Left cardiac atrium (tissue), 4 donors: Measurements from ENCODE around the gene TM6SF1. TPM values are rescaled to one million over a fixed set of nuclear protein-coding genes. Genes with fewer than 3 reads are reported as not detected.
"Not testable (repeated sequence)": the region's sequence is repeated elsewhere in the genome, so short reads cannot be mapped to it uniquely, and the experiment has no call there.

Experiments used
- ATAC-seq, 2 donors: fragments of 200-7000 bp; cut with Tn5 transposase; one replicate each; pipeline ENCODE4 v1.9.1; 2020; ENCODE audit warnings: mild to moderate bottlenecking in 2 of 2, moderate library complexity in 2 of 2
- DNase-seq: peaks from one replicate; pipeline ENCODE4 v3.0.0-alpha.2; 2020
- intact Hi-C, 2 donors: fragments of 100-400 bp; cut with DNase I; formaldehyde crosslinking; loops; one replicate each; pipeline versions ENCODE4 v1.14.1 to v1.15.1; 2022 to 2023
- long read RNA-seq: library from polyadenylated mRNA; unstranded; transcript quantifications from one replicate; pipeline ENCODE4 v2.0.0, GENCODE V29; 2021
- total RNA-seq, 2 donors: library from RNA; stranded (reverse); fragmentation: NEBNext Ultra II Directional; extraction: Animal tissue kit (Norgen Biotek cat#: 25700); gene quantifications; one replicate each; pipeline ENCODE4 v1.2.1, GENCODE V29; 2021
- donor health status: DM: no; HTN: yes; CAD: no.
- donor health status: DM: no; HTN: yes; CAD: no; lungs with severe emphysema.
- donor health status: DM: yes; HTN: yes; CAD: no.
- donor health status: Dilated cardiomyopathy.

The TM6SF1 gene
- 10 to 100 TPM; 19.0 to 33.0 TPM for total RNA-seq
- long read RNA-seq, transcript TM6SF1-202 (10 exons, 2,074 nt), result major isoform, 29 of 44 reads
- long read RNA-seq, partial matches to known transcripts, result 3 of 44 reads
- long read RNA-seq, other reads (novel, unspliced or antisense), result 9 of 44 reads

- DNase-seq (peak; percentile 52), ATAC-seq (peak; percentile 48 to 72)
- intact Hi-C loops, result loop anchor here in 1 of 2 donors (5.0 kb wide), 1 partner anchor 95 kb away; the partner anchor contains the start of gene C15orf40
Measured at GRCh38 chr15:83106994-83107840, at the start of gene TM6SF1. TSS of gene TM6SF1 (plus strand) at chr15:83107645. CDS start at chr15:83107681, 36 bp downstream.

- no peak for DNase-seq
- intact Hi-C loops, result loop anchor here in 1 of 2 donors (5.0 kb wide), 1 partner anchor 46 kb away; the partner anchor contains the start of gene C15orf40
- peak; percentile 82 to 84 for ATAC-seq
Measured at GRCh38 chr15:83057696-83058376, 49.6 kb upstream of the TM6SF1 start.

DNA sequence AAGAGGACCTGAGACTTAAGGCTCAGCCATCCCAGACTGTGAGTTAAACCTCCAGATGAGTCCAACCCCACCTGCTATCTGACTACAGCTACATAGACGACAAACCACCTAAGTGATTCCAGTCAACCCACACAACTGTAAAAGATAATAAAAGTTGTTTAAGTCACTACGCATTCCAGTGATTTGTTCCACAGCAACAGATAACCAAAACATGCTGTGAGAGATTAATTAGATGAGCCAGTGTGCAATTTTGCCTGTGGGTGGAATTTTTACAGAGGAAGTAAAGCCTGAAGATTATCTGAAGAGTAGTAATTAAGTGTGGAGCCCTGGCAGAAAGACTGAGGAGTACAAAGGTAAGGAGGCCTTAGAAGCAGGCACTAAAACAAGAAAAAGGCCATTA is 45.8 kb upstream of the TM6SF1 start:
- no peak for DNase-seq
- no peak for ATAC-seq
- intact Hi-C loops, result no loop called here

DNA sequence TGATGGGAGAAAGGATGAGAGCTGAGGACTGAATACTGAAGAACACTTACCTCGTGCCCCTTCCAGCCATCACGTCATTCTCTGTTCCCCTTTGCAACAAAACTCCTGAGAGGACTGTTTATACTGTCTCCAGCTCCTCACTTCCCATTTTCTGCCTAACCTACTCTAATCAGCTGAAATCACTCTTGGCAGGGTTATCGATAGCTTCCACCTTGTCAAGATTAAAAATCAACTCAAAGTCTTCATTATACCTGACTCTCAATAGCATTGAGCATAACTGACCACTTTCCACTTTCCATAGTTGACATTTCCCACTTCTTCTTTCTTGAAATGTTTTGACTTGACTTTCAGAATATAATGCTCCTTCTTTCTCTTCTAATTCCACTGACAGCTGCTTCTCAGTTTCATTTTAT is 44.7 kb upstream of the TM6SF1 start:
- ATAC-seq, result no peak
- intact Hi-C loops, result no loop called here

GRCh38 chr15:83063551-83063950 is 43.9 kb upstream of the TM6SF1 start:
- DNase-seq, result no peak

More for the DNA sequence above, 44.7 kb upstream of the TM6SF1 start:
- no peak for DNase-seq

DNA sequence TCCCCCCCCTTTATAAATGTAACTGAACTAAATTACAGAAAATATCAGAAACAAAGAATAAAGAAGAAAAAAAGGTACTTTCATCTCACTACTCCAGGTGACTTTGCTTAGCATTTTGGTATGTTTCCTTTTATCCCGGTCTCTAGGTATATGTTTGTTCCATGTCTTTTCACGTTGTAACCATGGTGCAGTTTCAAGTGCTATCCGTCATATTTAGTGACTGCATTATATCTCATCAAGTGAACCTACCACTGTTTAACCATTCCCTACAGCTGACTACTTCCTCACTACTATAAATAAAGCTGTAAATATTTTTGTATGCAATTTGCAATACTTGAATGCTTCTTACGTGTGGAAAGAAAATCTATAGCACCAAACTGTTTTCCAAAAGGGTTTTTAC is 42.6 kb upstream of the TM6SF1 start:
- intact Hi-C loops, result loop anchor here in 1 of 2 donors (5.0 kb wide), 1 partner anchor 37 kb away; no protein-coding TSS in a partner anchor
- DNase-seq (no peak), ATAC-seq (no peak)

More at GRCh38 chr15:83063551-83063950, 43.9 kb upstream of the TM6SF1 start:
- intact Hi-C loops, result no loop called here
- ATAC-seq, result no peak

DNA sequence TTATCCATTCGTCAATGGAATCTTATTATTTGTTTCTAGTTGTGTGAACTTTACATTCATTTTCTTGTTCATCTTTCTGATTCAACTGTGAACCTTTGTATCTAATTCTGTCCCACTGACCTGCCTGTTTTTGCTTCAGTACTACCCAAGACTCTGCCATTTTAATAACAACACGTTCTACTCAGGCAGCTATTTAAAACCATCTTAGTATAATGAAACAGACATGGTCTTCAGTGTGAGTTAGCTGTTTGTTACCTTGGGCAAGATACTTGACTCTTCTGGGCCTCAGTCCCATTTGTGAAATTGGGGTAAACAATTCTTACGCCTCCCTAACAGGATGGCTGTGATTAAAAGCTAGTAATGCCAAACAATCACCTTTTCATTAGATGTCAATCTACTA is 42.0 kb upstream of the TM6SF1 start:
- ATAC-seq (no peak), DNase-seq (no peak)
- intact Hi-C loops, result loop anchor here in 1 of 2 donors (5.0 kb wide), 1 partner anchor 37 kb away; no protein-coding TSS in a partner anchor

DNA sequence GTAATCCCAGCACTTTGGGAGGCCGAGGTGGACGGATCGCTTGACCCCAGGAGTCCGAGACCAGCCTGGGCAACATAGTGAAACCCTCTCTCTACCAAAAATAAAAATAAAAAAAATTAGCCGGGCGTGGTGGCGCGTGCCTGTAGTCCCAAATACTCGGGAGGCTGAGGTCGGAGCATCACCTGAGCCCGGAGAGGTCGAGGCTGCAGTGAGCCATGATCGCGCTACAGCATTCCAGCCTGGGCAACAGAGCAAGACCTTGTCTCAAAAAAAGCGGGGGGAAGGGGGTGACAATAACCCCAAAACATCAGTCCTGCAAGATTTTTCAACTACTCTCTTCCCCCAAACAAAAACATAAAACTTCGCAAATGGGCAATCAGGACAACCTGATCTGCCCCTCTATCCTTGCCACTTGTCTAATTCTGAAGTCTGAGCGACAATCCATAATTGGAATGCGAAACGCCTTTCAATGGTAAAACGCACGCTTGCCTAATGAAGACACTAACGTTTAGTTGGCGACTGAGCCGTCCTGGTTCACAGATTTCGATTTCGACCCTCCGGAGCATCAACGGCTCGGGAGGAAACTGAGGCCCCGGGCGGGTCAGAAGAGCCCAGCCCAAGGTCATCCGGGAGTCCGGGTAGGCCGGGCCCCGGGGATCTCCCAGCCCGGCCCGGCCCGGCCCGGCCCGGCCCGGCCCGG is 41.3 kb upstream of the TM6SF1 start:
- intact Hi-C loops, result loop anchor here in 1 of 2 donors (5.0 kb wide), 1 partner anchor 36 kb away; no protein-coding TSS in a partner anchor
- ATAC-seq, result no peak
- no peak for DNase-seq

- ATAC-seq (peak; percentile 98 to 99), DNase-seq (peak; percentile 98)
- intact Hi-C loops, result loop anchor here in 1 of 2 donors (5.0 kb wide), 1 partner anchor 35 kb away; no protein-coding TSS in a partner anchor
Measured at GRCh38 chr15:83066734-83067637, 40.5 kb upstream of the TM6SF1 start, which contains the start of gene BTBD1. TSS of gene BTBD1 (minus strand) at chr15:83067252. CDS start at chr15:83067151, 101 bp downstream.

- no peak for ATAC-seq
- intact Hi-C loops, result loop anchor here in 1 of 2 donors (5.0 kb wide), 1 partner anchor 35 kb away; no protein-coding TSS in a partner anchor
- no peak for DNase-seq
Measured at GRCh38 chr15:83067638-83067962, 39.8 kb upstream of the TM6SF1 start.

- DNase-seq (no peak), ATAC-seq (no peak)
- intact Hi-C loops, result loop anchor here in 1 of 2 donors (5.0 kb wide), 1 partner anchor 34 kb away; no protein-coding TSS in a partner anchor
Measured at GRCh38 chr15:83068054-83068453, 39.4 kb upstream of the TM6SF1 start.

DNA sequence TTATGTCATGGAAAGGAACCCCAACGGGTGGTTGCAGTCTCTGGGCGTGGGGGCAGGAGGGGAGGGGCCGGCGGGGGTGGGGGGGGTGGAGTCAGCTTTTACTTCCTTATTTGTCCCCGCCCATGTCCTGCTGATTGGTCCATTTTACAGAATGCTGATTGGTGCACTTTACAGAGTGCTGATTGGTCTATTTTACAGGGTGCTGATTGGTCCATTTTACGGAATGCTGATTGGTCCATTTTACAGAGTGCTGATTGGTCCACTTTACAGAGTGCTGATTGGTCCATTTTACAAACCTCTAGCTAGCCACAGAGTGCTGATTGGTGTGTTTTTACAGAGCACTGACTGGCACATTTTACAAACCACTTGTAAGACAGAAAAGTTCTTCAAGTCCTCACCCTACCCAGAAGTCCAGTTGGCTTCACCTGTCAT is 38.2 kb upstream of the TM6SF1 start:
- intact Hi-C loops, result loop anchor here in 1 of 2 donors (5.0 kb wide), 1 partner anchor 33 kb away; no protein-coding TSS in a partner anchor
- DNase-seq, ATAC-seq: not testable (repeated sequence)

DNA sequence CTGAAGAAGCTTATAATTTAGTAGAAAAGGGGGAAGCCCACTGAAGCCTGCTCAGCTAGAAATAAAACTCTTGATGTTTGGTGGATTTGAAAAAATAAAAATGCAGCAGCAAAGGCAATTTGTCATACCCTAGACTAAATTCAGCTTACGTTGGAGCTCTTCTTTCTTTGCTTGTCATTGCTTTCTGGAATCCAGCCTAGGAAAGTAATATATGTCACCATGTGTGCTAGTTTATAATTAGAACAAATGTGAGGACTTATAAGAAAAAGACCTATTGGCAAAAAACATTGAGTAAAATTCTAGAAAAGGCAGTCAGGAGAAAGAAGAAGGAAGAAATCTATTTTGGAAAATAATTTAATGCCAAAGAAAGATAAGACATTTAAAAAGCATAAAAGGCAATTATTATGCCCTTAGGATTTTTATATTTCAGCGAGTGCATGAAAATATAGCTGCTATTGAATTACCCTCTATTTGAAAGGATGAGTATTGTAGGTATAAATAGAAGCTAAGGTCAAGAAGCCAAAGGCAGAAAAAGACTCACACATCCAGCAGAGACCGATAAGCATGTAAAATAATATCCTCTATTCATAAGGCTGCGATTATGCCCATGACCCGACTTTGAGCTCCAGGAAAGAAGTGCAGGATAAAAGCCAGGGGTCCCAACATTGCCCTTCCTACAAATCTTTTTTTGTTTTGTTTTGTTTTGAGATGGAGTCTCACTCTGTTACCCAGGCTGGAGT is 29.8 kb upstream of the TM6SF1 start:
- ATAC-seq (peak; percentile 40 to 44), DNase-seq (no peak)
- intact Hi-C loops, result no loop called here

GRCh38 chr15:83078712-83079111 is 28.7 kb upstream of the TM6SF1 start:
- intact Hi-C loops, result no loop called here
- DNase-seq (no peak), ATAC-seq (no peak)

- no peak for DNase-seq
- intact Hi-C loops, result no loop called here
- no peak for ATAC-seq
Measured at GRCh38 chr15:83081256-83082014, 26.0 kb upstream of the TM6SF1 start.

GRCh38 chr15:83082730-83083386 is 24.6 kb upstream of the TM6SF1 start:
- DNase-seq (no peak), ATAC-seq (no peak)
- intact Hi-C loops, result no loop called here
